GM19351 (cell line): ENCODE measurements around the gene TMEM255B.

Source experiments
- ATAC-seq: cut with Tn5 transposase; IDR thresholded peaks from one replicate; pipeline ENCODE4 v1.9.1; 2021; ENCODE audit warnings: mild to moderate bottlenecking, moderate library complexity; ENCODE audit not compliant: unreplicated experiment

Gene TMEM255B

GRCh38 chr13:113845055-113845454, 86.0 kb downstream of the TMEM255B start:
- no peak for ATAC-seq

- ATAC-seq = no peak
Observed at GRCh38 chr13:113845723-113846635, 87.0 kb downstream of the TMEM255B start.

- ATAC-seq = no peak
Observed at GRCh38 chr13:113846636-113847318, 87.8 kb downstream of the TMEM255B start.

- no peak for ATAC-seq
Observed at GRCh38 chr13:113848020-113848419, 89.0 kb downstream of the TMEM255B start.

GRCh38 chr13:113848431-113849260, 89.6 kb downstream of the TMEM255B start:
- no peak for ATAC-seq

GRCh38 chr13:113849546-113849945, 90.5 kb downstream of the TMEM255B start:
- no peak for ATAC-seq

- no peak for ATAC-seq
Observed at GRCh38 chr13:113849981-113850721, 91.1 kb downstream of the TMEM255B start.

- ATAC-seq = no peak
Observed at GRCh38 chr13:113850722-113851479, 91.9 kb downstream of the TMEM255B start.

- no peak for ATAC-seq
Observed at GRCh38 chr13:113851480-113851803, 92.4 kb downstream of the TMEM255B start.

GRCh38 chr13:113851826-113852535, 93.0 kb downstream of the TMEM255B start:
- ATAC-seq = no peak

GRCh38 chr13:113852536-113853517, 93.8 kb downstream of the TMEM255B start:
- no peak for ATAC-seq

- no peak for ATAC-seq
Observed at GRCh38 chr13:113853518-113854237, 94.7 kb downstream of the TMEM255B start.

GRCh38 chr13:113854238-113855011, 95.4 kb downstream of the TMEM255B start:
- ATAC-seq = no peak

GRCh38 chr13:113855012-113855921, 96.2 kb downstream of the TMEM255B start:
- no peak for ATAC-seq

GRCh38 chr13:113855931-113856715, 97.1 kb downstream of the TMEM255B start:
- ATAC-seq = no peak
